Liver (tissue), 3 donors: ENCODE measurements around the gene C9orf153.

ENCODE experiments used
- ATF3 ChIP-seq: IDR thresholded peaks from 2 replicates; pipeline ENCODE4 v1.6.1; 2016; ENCODE audit warnings: antibody characterized with exemption
- CTCF ChIP-seq: fragments of 150-350 bp; IDR thresholded peaks from 2 replicates; pipeline ENCODE4 v1.5.1; 2017; ENCODE audit warnings: improper control_type of control experiment, low read depth, low read length; ENCODE audit not compliant: missing input control
- EGR1 ChIP-seq, 2 donors: IDR thresholded peaks; 2 replicates each; pipeline ENCODE4 v1.6.1; 2016 to 2018; ENCODE audit warnings: antibody characterized with exemption in 2 of 2, low read depth in 2 of 2
- HNF4G ChIP-seq: IDR thresholded peaks from 2 replicates; pipeline ENCODE4 v1.6.1; 2016; ENCODE audit warnings: antibody characterized with exemption
- JUND ChIP-seq, 2 donors: IDR thresholded peaks; 2 replicates each; pipeline ENCODE4 v1.6.1; 2016; ENCODE audit warnings: antibody characterized with exemption in 2 of 2
- MAX ChIP-seq: IDR thresholded peaks from 2 replicates; pipeline ENCODE4 v1.6.1; 2016; ENCODE audit warnings: antibody characterized with exemption
- REST ChIP-seq: IDR thresholded peaks from 2 replicates; pipeline ENCODE4 v1.6.1; 2016; ENCODE audit warnings: antibody characterized with exemption, mild to moderate bottlenecking
- TAF1 ChIP-seq: conservative IDR thresholded peaks from 2 replicates; pipeline ENCODE4 v1.6.1; 2016; ENCODE audit warnings: antibody characterized with exemption, mild to moderate bottlenecking
- ZBTB33 ChIP-seq: IDR thresholded peaks from 2 replicates; pipeline ENCODE4 v1.6.1; 2016; ENCODE audit warnings: antibody characterized with exemption
- donor health status: healthy.
- donor health status: healthy.

- peak; percentile 71 for TF ChIP-seq CTCF
- TF ChIP-seq JUND (IDR thresholded peaks at IDR 0.05): no peak
- no peak for TF ChIP-seq ATF3
- no peak for TF ChIP-seq EGR1 (IDR thresholded peaks at IDR 0.05; ENCODE audit: low read depth in 2 of 2)
- no peak for TF ChIP-seq TAF1
- TF ChIP-seq ZBTB33: no peak
- TF ChIP-seq REST: no peak
- no peak for TF ChIP-seq HNF4G
- TF ChIP-seq MAX: no peak
Measured at GRCh38 chr9:86202338-86202882, 57.0 kb downstream of the C9orf153 start.
